Right lobe of liver (tissue), 6 donors: ENCODE measurements around the gene FBLN1. TPM values are rescaled to one million over a fixed set of nuclear protein-coding genes. Genes with fewer than 3 reads are reported as not detected.
"Not testable (repeated sequence)": the region's sequence is repeated elsewhere in the genome, so short reads cannot be mapped to it uniquely, and the experiment has no call there.

Experiments used
- ATAC-seq, 4 donors: fragments of 200-7000 bp; cut with Tn5 transposase; one replicate each; pipeline ENCODE4 v1.9.1; 2020; ENCODE audit warnings: mild to moderate bottlenecking in 4 of 4, moderate library complexity in 4 of 4
- DNase-seq, 3 donors: peaks; one replicate each; pipeline ENCODE4 v3.0.0-alpha.2; 2020
- H3K27ac ChIP-seq, 3 donors: fragments of 200-600 bp; one replicate each; pipeline ENCODE4 v1.8.0; 2022
- H3K27me3 ChIP-seq, 2 donors: fragments of 200-600 bp; one replicate each; pipeline ENCODE4 v1.8.0; 2022
- H3K36me3 ChIP-seq, 4 donors: fragments of 200-600 bp; sonication (generic) in 1 of 4; one replicate each; pipeline versions ENCODE4 v1.5.1 to v1.8.0; 2017 to 2022; ENCODE audit warnings: control low read depth in 1 of 4
- H3K4me1 ChIP-seq, 4 donors: fragments of 200-600 bp; sonication (generic) in 1 of 4; one replicate each; pipeline versions ENCODE4 v1.5.1 to v1.8.0; 2017 to 2022; ENCODE audit warnings: control low read depth in 1 of 4
- H3K4me3 ChIP-seq, 3 donors: fragments of 200-600 bp; one replicate each; pipeline ENCODE4 v1.8.0; 2022
- H3K9me3 ChIP-seq, 4 donors: fragments of 200-600 bp; sonication (generic) in 1 of 4; one replicate each; pipeline versions ENCODE4 v1.5.1 to v1.8.0; 2017 to 2022; ENCODE audit warnings: control low read depth in 1 of 4
- POLR2A ChIP-seq: fragments of 450-650 bp; IDR thresholded peaks from one replicate; pipeline ENCODE4 v1.6.1; 2017; ENCODE audit warnings: antibody characterized with exemption, mild to moderate bottlenecking
- WGBS: methylation state at CpG from one replicate; pipeline ENCODE4 v1.1.6; 2018; ENCODE audit warnings: low coverage, low lambda C conversion rate; ENCODE audit not compliant: insufficient coverage; ENCODE audit errors: missing lambda C conversion rate; 5-methylcytosine and 5-hydroxymethylcytosine counted together
- intact Hi-C, 2 donors: fragments of 100-400 bp; cut with DNase I; formaldehyde crosslinking; loops; one replicate each; pipeline versions ENCODE4 v1.11.2 to v1.14.1; 2022
- total RNA-seq, 6 experiments: library from RNA; depleted of rRNA in 2 of 6; stranded (reverse); fragments of >200 nt in 2 of 6; fragmentation: NEBNext Ultra II Directional in 3 of 6; extraction: Animal tissue kit (Norgen Biotek cat#: 25700) in 3 of 6; gene quantifications; one replicate each; pipeline versions ENCODE4 v1.1.0 to v1.2.4, GENCODE V29; 2016 to 2023
- TF ChIP-seq, protein P1 (sequence below), 4 donors: fragments of 200-600 bp in 3 of 4; fragments of 450-650 bp in 1 of 4; IDR thresholded peaks; one replicate each; pipeline versions ENCODE4 v1.5.1 to v1.8.0; 2016 to 2022; ENCODE audit warnings: antibody characterized with exemption in 4 of 4, mild to moderate bottlenecking in 2 of 4
- donor health status: DM: no; HTN: yes; CAD: no.
- donor health status: DM: no; HTN: no; CAD: no.
- donor health status: DM: no; HTN: no; CAD: no.
- donor health status: DM: no; HTN: yes; CAD: no.
- donor health status: DM: no; HTN: yes; CAD: no.

Gene FBLN1
- total RNA-seq, 6 experiments from 2014 or later = 1.6 to 6.6 (median 3.4) TPM

DNA sequence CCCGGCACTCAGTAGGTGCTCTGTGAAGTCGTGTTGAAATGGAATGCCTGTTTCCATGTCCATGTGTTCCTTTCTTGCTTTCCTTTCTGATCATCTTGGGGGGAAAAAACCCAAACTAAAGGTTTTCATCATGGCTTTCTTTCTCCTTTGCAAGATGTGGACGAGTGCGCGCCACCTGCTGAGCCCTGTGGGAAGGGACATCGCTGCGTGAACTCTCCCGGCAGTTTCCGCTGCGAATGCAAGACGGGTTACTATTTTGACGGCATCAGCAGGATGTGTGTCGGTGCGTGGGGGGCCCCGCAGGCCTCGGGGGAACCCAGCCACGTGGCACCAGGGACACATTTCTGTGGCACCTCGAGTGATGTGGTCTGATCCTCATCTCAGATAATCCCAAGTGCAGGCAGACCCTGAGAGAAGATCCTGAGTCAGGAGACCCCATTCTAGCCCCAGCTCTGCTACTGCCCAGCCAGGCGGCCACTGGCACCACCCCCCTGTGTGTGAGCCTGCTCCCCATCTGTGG lies 39.4 kb downstream of the FBLN1 start:
- no peaks in the 10 kb centered on the region for H3K36me3 ChIP-seq
- no peaks in the 10 kb centered on the region for H3K27me3 ChIP-seq
- 80% methylated on average over 13 of the region's 19 CpGs for WGBS
- H3K27ac ChIP-seq = no peak overlapping the region
- no peak overlapping the region for H3K4me3 ChIP-seq
- intact Hi-C loops = no loop called here
- H3K4me1 ChIP-seq = no peaks in the 10 kb centered on the region
- DNase-seq = no peak
- TF ChIP-seq, protein P1, sequence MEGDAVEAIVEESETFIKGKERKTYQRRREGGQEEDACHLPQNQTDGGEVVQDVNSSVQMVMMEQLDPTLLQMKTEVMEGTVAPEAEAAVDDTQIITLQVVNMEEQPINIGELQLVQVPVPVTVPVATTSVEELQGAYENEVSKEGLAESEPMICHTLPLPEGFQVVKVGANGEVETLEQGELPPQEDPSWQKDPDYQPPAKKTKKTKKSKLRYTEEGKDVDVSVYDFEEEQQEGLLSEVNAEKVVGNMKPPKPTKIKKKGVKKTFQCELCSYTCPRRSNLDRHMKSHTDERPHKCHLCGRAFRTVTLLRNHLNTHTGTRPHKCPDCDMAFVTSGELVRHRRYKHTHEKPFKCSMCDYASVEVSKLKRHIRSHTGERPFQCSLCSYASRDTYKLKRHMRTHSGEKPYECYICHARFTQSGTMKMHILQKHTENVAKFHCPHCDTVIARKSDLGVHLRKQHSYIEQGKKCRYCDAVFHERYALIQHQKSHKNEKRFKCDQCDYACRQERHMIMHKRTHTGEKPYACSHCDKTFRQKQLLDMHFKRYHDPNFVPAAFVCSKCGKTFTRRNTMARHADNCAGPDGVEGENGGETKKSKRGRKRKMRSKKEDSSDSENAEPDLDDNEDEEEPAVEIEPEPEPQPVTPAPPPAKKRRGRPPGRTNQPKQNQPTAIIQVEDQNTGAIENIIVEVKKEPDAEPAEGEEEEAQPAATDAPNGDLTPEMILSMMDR (IDR thresholded peaks at IDR 0.05) = no peak
- no peak for TF ChIP-seq POLR2A
- ATAC-seq = no peak
- no peaks in the 10 kb centered on the region for H3K9me3 ChIP-seq

DNA sequence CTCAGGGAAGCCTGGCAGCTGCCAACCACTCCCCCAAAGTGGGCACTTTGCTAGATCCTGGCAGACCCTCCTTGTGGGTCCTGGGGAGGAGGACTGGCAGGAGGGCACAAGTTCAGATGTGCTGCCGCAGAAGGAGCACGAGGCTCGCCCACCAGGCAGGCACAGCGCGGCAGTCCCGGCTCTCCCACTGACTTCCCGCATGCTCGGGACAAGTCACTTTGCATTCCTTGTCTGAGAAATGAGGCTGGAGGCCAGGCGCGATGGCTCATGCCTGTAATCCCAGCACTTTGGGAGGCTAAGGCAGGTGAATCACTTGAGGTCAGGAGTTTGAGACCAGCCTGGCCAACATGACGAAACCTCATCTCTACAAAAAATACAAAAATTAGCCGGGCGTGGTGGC lies 40.1 kb downstream of the FBLN1 start:
- H3K9me3 ChIP-seq, H3K27ac ChIP-seq, H3K27me3 ChIP-seq, H3K4me1 ChIP-seq, ATAC-seq, intact Hi-C loops, H3K4me3 ChIP-seq, DNase-seq, H3K36me3 ChIP-seq: not testable (repeated sequence)
- 100% methylated on average over 1 of the region's 13 CpGs for WGBS

DNA sequence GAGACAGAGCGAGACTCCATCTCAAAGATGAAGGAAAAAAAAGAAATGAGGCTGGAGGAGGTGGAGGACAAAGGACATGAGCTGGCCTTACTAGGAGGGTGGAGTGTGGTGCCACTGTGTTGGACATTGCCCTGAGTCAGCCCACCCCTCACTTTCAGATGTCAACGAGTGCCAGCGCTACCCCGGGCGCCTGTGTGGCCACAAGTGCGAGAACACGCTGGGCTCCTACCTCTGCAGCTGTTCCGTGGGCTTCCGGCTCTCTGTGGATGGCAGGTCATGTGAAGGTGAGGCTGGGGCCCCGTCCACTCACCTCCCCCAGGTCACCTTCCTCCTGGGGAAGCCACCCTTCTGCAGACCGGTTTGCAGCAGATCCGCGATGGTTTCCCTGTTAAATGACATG lies 40.6 kb downstream of the FBLN1 start:
- Histone ChIP-seq H3K27ac (no peak overlapping the region), H3K4me1 (no peaks in the 10 kb centered on the region), H3K9me3 (no peaks in the 10 kb centered on the region), H3K4me3 (no peak overlapping the region), H3K27me3 (no peaks in the 10 kb centered on the region), H3K36me3 (no peaks in the 10 kb centered on the region)
- no peak for DNase-seq
- intact Hi-C loops = no loop called here
- no peak for ATAC-seq
- 82% methylated on average over 5 of the region's 13 CpGs for WGBS
- TF ChIP-seq POLR2A = no peak
- TF ChIP-seq, protein P1 (IDR thresholded peaks at IDR 0.05) = no peak

DNA sequence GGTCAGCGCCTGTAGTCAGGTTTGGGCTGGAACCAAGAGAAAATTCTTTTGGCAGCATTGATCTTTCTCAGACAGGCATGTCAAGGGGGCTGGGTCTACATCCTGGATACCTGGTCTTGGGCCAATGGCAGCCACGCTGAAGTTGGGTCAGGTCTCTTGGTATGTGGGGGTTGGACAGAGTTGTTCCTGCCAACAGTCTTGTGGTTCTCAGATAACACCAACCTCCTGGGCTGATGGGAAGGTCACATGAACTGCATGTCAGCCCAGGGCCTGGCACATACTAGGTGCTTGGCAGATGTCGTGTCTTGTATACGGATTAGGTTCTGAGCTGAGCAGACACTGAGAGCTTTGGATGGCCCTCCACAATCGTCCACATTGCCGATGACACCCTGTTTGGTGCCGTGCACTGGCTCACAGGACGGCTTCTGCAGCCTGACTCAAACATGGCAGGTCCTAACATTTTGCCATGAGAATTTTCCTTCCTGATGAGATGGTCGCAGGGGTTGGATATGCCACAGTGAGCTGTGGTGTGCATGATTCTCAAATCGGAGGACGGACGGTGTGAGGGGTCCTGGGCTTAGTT lies 42.0 kb downstream of the FBLN1 start:
- Histone ChIP-seq H3K27me3 (no peaks in the 10 kb centered on the region), H3K9me3 (no peaks in the 10 kb centered on the region), H3K4me3 (no peak overlapping the region), H3K27ac (no peak overlapping the region), H3K4me1 (no peaks in the 10 kb centered on the region), H3K36me3 (no peaks in the 10 kb centered on the region)
- no peak for DNase-seq
- ATAC-seq = no peak
- TF ChIP-seq POLR2A = no peak
- TF ChIP-seq, protein P1 (IDR thresholded peaks at IDR 0.05) = no peak
- 92% methylated on average over 11 of the region's 12 CpGs for WGBS
- intact Hi-C loops = no loop called here

DNA sequence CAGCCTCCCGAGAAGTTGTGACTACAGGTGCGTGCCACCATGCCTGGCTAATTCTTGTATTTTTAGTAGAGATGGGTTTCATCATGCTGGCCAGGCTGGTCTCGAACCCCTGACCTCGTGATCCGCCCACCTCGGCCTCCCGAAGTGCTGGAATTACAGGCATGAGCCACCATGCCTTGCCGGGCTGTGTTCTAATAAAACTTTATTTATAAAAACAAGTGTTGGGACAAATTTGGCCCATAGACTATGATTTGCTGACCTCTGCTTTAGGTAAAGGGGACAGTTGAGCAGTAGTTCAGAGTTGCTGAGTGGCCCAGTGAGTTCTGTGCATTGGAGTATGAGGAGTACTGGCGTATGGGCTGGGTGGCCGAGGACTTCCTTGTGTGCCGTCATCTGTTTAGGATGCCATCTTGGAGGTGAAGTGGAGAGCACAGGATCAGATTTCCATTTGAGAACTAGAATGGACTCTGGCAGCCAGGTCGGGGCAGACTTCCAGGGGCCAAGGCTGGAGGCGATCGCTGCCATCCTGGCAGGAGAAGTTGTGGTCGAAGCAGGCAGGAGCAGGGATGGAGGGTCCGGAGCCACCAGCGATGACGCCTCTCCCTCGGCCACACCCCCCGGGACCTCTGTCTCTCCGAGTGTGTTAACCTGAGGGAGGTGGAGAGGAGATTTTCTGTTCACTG lies 43.8 kb downstream of the FBLN1 start:
- ATAC-seq = no peak
- no peak for DNase-seq
- Histone ChIP-seq H3K27ac (no peak overlapping the region), H3K36me3 (no peaks in the 10 kb centered on the region), H3K9me3 (no peaks in the 10 kb centered on the region), H3K4me3 (no peak overlapping the region), H3K27me3 (no peaks in the 10 kb centered on the region), H3K4me1 (no peaks in the 10 kb centered on the region)
- TF ChIP-seq, protein P1 (IDR thresholded peaks at IDR 0.05) = no peak
- no peak for TF ChIP-seq POLR2A
- 55% methylated on average over 4 of the region's 21 CpGs for WGBS
- intact Hi-C loops = no loop called here
